Raji (cell line): ENCODE data around the gene AP1G2.

Experiments used
- POLR2A ChIP-seq: IDR thresholded peaks from 2 replicates; pipeline ENCODE4 v1.6.1; 2011; ENCODE audit warnings: low read depth, low read length, control low read depth; ENCODE audit not compliant: insufficient read depth

Gene AP1G2

GRCh38 chr14:23523229-23524016 is 44.2 kb downstream of the AP1G2 start:
- TF ChIP-seq POLR2A = no peak

GRCh38 chr14:23522643-23523198 is 44.9 kb downstream of the AP1G2 start:
- no peak for TF ChIP-seq POLR2A

- no peak for TF ChIP-seq POLR2A
These were observed 45.6 kb downstream of the AP1G2 start for GRCh38 chr14:23521785-23522640.

DNA sequence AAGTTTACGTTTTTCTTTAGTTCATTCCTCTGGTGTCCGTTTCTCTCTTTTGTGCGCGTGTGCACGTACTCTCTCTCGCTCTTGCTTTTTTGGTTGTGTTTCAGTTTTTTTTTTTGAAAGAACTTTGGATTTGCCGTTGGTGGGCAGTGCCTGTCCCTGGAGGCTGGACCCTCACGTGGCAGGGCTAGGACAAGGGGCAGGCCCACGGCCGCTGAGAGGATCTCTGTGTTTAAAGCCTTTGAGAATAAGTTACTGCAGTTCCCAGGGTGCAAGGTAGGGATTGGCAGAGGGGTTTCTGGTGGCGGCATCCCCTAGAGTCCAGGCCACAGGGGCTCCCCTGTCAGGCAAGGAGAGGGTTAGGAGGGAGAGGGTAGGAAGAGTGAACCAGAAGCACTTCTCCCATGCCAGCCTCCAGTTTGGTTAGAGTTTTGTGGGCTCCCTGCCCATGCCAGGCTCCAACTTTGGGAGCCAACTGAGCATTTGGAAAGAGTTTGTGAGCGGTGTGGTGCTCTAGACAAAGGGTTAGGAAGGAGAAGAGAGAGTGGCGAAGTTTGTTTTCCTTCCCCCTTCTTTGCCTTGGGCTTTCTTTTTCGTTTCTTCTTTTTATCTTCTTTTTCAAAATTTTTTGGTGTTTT is 46.6 kb downstream of the AP1G2 start:
- TF ChIP-seq POLR2A = no peak

DNA sequence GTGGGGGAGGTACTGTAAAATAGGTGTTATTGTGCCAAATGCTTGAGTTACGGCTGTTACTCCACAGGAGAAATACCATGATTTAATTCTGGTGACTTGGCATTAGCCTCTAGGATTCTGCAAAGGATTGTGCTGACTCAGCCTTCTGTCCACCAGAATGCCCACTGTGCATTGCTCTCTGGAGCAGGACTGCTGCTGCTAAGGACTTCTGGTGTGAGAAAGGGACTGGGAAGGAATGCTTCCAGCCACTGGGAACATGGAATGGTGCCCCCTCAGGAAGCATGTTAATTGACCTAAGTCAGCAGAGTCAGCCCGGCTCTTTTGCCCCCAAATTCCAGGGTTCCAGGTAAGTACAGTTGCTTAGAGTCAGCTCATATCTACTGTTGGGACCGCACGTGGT is 48.9 kb downstream of the AP1G2 start:
- TF ChIP-seq POLR2A = no peak

DNA sequence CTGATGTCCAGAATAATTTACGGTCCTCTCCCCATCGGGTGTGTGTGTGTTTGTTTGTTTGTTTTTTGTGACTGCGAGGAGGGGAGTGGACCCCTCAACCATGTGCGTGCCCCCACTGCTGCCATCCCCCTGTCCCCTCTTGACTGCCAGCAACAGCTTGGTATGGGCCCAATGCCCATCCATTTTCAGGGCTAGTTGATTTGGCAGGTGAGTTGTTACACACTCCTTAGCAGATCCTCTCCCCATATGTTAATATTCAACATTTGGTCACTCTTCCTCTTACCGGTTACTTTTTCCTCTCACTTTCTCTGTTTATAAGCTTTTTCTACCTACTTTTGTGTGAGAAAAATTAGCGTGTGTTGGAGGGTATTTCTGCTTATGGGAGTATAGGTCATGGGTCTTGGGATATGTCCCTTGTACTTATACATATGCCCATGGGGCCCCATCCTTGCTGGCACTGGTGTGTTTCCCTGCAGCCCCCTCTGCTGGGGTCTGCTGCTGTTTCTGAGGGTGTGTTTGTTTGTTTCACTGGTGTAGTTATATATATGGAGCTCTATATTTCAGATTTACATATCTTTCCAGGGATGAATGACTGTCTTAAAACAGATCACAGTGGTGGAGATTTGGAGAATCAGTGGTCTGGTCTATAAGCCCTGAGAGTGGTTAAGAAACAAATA is 49.8 kb downstream of the AP1G2 start:
- TF ChIP-seq POLR2A = no peak

- TF ChIP-seq POLR2A = no peak
These were observed 53.0 kb downstream of the AP1G2 start for GRCh38 chr14:23514644-23514957.

DNA sequence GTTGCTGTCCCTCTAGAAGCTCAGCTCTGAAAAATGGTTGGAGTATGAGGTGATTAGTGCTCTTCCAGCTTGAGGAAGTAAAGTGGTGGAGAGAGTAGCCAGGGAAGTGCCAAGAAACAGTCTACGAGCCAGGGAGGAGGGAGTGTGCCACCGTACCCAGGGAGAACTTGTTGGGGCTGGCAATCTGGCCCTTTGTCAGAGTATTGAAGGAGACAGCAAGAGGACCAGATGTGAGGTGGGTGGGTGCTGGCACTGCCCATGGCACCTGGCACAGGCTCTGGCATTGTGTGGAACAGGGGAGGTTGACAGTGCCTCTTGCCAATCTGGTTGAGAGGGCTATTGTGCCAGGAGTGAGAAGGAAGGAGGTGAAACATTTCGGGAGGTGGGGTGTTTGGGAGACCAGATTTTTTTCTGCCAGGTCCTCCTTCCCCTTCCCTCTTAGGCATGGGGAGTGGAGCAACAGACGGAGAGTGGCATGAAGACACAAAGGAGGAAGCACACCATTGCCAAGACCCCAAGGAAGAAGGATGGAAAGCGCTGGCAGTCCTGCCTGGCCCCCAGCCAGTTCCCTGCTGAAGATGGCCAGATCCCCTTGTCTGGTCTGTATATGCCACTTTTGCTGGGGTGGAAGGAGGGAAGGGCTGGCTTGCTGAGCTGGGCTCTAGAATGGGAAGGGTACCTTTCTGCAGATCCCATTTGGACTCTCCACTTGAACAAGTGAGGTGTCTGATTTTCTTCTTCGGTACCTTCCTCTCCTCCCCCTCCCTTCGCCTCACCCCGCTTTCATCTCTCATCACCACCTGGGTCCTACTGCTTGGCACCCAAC is 53.6 kb downstream of the AP1G2 start:
- TF ChIP-seq POLR2A = no peak

- TF ChIP-seq POLR2A = no peak
These were observed 54.4 kb downstream of the AP1G2 start for GRCh38 chr14:23513005-23513817.

DNA sequence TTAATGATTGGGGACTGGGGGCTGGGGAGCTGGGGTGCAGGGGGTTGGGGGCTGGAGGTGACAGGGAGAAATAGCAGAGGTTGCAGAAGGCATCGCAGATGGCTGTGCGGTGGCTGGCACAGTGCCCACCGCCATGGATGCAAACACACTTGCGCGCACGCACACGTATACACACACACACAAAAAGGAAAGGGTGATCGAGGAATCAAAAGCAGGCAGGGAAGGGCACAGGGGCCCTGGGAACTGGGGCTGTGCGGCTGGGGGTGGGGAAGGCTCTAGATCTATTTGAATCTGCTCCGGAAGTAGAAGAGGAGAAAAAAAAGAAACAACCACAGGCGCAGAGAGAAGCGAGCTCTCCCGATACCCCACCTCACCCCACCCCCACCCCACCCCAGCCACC is 55.4 kb downstream of the AP1G2 start:
- TF ChIP-seq POLR2A = no peak
